T1000 (cell line): ENCODE results near the gene ERC2.
"Not testable (repeated sequence)": the region's sequence is repeated elsewhere in the genome, so short reads cannot be mapped to it uniquely, and the experiment has no call there.

Source experiments
- DNase-seq: peaks from one replicate; lab custom pipeline; 2025; ENCODE audit warnings: mixed read lengths; lab: John Stamatoyannopoulos, UW

The ERC2 gene

GRCh38 chr3:55880357-55880756 lies 587.9 kb downstream of the ERC2 start:
- DNase-seq, result no peak

- no peak for DNase-seq
These were observed 588.4 kb downstream of the ERC2 start for GRCh38 chr3:55879901-55880331.

- no peak for DNase-seq
These were observed 590.6 kb downstream of the ERC2 start for GRCh38 chr3:55877703-55878102.

GRCh38 chr3:55876560-55876959 lies 591.7 kb downstream of the ERC2 start:
- DNase-seq, result no peak

GRCh38 chr3:55875113-55875512 lies 593.2 kb downstream of the ERC2 start:
- no peak for DNase-seq

GRCh38 chr3:55873523-55874254 lies 594.6 kb downstream of the ERC2 start:
- no peak for DNase-seq

GRCh38 chr3:55870594-55870993 lies 597.7 kb downstream of the ERC2 start:
- no peak for DNase-seq

GRCh38 chr3:55868347-55868746 lies 599.9 kb downstream of the ERC2 start:
- no peak for DNase-seq

GRCh38 chr3:55863028-55863427 lies 605.2 kb downstream of the ERC2 start:
- no peak for DNase-seq

- DNase-seq, result no peak
These were observed 608.1 kb downstream of the ERC2 start for GRCh38 chr3:55860049-55860721.

- no peak for DNase-seq
These were observed 609.0 kb downstream of the ERC2 start for GRCh38 chr3:55859305-55859704.

- no peak for DNase-seq
These were observed 609.5 kb downstream of the ERC2 start for GRCh38 chr3:55858727-55859126.

- DNase-seq, result no peak
These were observed 610.0 kb downstream of the ERC2 start for GRCh38 chr3:55858302-55858701.

- DNase-seq, result no peak
These were observed 610.6 kb downstream of the ERC2 start for GRCh38 chr3:55857633-55858032.

GRCh38 chr3:55855311-55855710 lies 613.0 kb downstream of the ERC2 start:
- no peak for DNase-seq

GRCh38 chr3:55854494-55854893 lies 613.8 kb downstream of the ERC2 start:
- no peak for DNase-seq

GRCh38 chr3:55852326-55852725 lies 615.9 kb downstream of the ERC2 start:
- no peak for DNase-seq

GRCh38 chr3:55842204-55842603 lies 626.1 kb downstream of the ERC2 start:
- no peak for DNase-seq

- not testable (repeated sequence) for DNase-seq
These were observed 636.4 kb downstream of the ERC2 start for GRCh38 chr3:55831876-55832275.

- no peak for DNase-seq
These were observed 639.6 kb downstream of the ERC2 start for GRCh38 chr3:55828712-55829111.

GRCh38 chr3:55827786-55828185 lies 640.5 kb downstream of the ERC2 start:
- no peak for DNase-seq

GRCh38 chr3:55826731-55827496 lies 641.4 kb downstream of the ERC2 start:
- no peak for DNase-seq

- DNase-seq, result no peak
These were observed 642.2 kb downstream of the ERC2 start for GRCh38 chr3:55826097-55826496.
